Loucy (cell line): Measurements from ENCODE around the gene DEPDC4.

ENCODE experiments used
- H2AFZ ChIP-seq: fragments of 200-600 bp; sonication (generic); 2 replicates; pipeline ENCODE4 v1.6.0; 2016; ENCODE audit warnings: antibody characterized with exemption, mild to moderate bottlenecking, low read length, moderate library complexity
- H3F3A ChIP-seq: fragments of 200-600 bp; 2 replicates; pipeline ENCODE4 v1.6.0; 2016; ENCODE audit warnings: antibody characterized with exemption, low read depth, mild to moderate bottlenecking
- H3K27me3 ChIP-seq: fragments of 200-600 bp; sonication (generic); 2 replicates; pipeline ENCODE4 v1.6.1; 2014; ENCODE audit warnings: low read length, mild to moderate bottlenecking; ENCODE audit not compliant: insufficient read depth, poor library complexity, severe bottlenecking
- H3K36me3 ChIP-seq: fragments of 200-600 bp; sonication (generic); 2 replicates; pipeline ENCODE4 v1.6.1; 2016; ENCODE audit warnings: low read length; ENCODE audit not compliant: insufficient read depth
- H3K4me1 ChIP-seq: fragments of 200-600 bp; sonication (generic); 2 replicates; pipeline ENCODE4 v1.5.1; 2014; ENCODE audit warnings: low read length, mild to moderate bottlenecking; ENCODE audit not compliant: insufficient read depth, poor library complexity, severe bottlenecking
- H3K4me2 ChIP-seq: fragments of 200-600 bp; sonication (generic); 2 replicates; pipeline ENCODE4 v1.6.0; 2014; ENCODE audit warnings: antibody characterized with exemption, low read length, low read depth, mild to moderate bottlenecking; ENCODE audit not compliant: poor library complexity, severe bottlenecking
- H3K4me3 ChIP-seq: fragments of 200-600 bp; sonication (generic); 2 replicates; pipeline ENCODE4 v1.5.1; 2014; ENCODE audit warnings: low read length, mild to moderate bottlenecking, mixed read lengths; ENCODE audit not compliant: poor library complexity, severe bottlenecking
- H3K79me2 ChIP-seq: fragments of 200-600 bp; sonication (generic); 2 replicates; pipeline ENCODE4 v1.6.1; 2014; ENCODE audit warnings: low read length; ENCODE audit not compliant: insufficient read depth
- H3K9ac ChIP-seq: fragments of 200-600 bp; sonication (generic); 2 replicates; pipeline ENCODE4 v1.6.0; 2014; ENCODE audit warnings: mild to moderate bottlenecking, low read depth, low read length, moderate library complexity; ENCODE audit not compliant: poor library complexity, severe bottlenecking
- H3K9me2 ChIP-seq: fragments of 200-600 bp; sonication (generic); replicated peaks from 2 replicates; pipeline ENCODE4 v1.6.1; 2016; ENCODE audit warnings: low read depth, low read length, mixed read lengths
- H3K9me3 ChIP-seq: fragments of 200-600 bp; sonication (generic); 2 replicates; pipeline ENCODE4 v1.6.1; 2014; ENCODE audit warnings: mild to moderate bottlenecking, antibody characterized with exemption, low read length, low read depth; ENCODE audit not compliant: insufficient read depth
- H4K20me1 ChIP-seq: fragments of 200-600 bp; sonication (generic); 2 replicates; pipeline ENCODE4 v1.6.0; 2014; ENCODE audit warnings: antibody characterized with exemption, low read length, mild to moderate bottlenecking; ENCODE audit not compliant: insufficient read depth, poor library complexity, severe bottlenecking
- EZH2phosphoT487 ChIP-seq: fragments of 200-600 bp; IDR thresholded peaks from 2 replicates; pipeline ENCODE4 v1.6.1; 2018; ENCODE audit warnings: antibody characterized with exemption, mild to moderate bottlenecking, moderate library complexity, borderline replicate concordance
- TF ChIP-seq, protein P1 (sequence below): fragments of 200-600 bp; sonication (generic); conservative IDR thresholded peaks from 2 replicates; pipeline ENCODE4 v1.5.1; 2014; ENCODE audit warnings: mild to moderate bottlenecking, antibody characterized with exemption, low read length

Gene DEPDC4

DNA sequence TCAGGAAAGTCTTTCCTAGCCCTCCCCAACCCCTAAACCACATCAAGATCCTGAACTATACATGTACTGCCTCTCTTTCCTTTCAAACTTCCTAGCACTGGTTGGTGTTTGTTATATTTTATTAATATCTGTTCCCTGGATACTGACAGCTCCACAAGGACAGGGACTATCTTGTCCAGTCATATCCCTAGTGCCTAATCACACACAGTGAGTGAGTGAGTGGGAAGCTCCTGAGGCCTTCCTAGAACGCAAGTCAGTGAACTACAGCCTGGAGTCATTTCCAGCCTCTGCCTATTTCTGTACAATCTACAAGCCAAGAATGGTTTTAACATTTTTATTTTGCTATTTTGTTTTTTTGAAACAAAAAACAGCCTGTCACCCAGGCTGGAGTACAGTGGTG is 73.8 kb downstream of the DEPDC4 start:
- H3K9ac ChIP-seq, result no peak overlapping the region
- H3K9me2 ChIP-seq, result no peaks in the 10 kb centered on the region
- H3K9me3 ChIP-seq, result no peaks in the 10 kb centered on the region
- no peak for TF ChIP-seq EZH2phosphoT487
- TF ChIP-seq, protein P1, sequence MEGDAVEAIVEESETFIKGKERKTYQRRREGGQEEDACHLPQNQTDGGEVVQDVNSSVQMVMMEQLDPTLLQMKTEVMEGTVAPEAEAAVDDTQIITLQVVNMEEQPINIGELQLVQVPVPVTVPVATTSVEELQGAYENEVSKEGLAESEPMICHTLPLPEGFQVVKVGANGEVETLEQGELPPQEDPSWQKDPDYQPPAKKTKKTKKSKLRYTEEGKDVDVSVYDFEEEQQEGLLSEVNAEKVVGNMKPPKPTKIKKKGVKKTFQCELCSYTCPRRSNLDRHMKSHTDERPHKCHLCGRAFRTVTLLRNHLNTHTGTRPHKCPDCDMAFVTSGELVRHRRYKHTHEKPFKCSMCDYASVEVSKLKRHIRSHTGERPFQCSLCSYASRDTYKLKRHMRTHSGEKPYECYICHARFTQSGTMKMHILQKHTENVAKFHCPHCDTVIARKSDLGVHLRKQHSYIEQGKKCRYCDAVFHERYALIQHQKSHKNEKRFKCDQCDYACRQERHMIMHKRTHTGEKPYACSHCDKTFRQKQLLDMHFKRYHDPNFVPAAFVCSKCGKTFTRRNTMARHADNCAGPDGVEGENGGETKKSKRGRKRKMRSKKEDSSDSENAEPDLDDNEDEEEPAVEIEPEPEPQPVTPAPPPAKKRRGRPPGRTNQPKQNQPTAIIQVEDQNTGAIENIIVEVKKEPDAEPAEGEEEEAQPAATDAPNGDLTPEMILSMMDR, result no peak
- H3K36me3 ChIP-seq, result no peaks in the 10 kb centered on the region
- H2AFZ ChIP-seq, result no peak overlapping the region
- peaks cover 57% of the 10 kb centered on the region for H3K79me2 ChIP-seq
- H3K27me3 ChIP-seq, result no peaks in the 10 kb centered on the region
- H3K4me3 ChIP-seq, result no peak overlapping the region
- peak overlapping the region; percentile 47 for H3K4me2 ChIP-seq
- H4K20me1 ChIP-seq, result peaks cover 9% of the 10 kb centered on the region
- H3K4me1 ChIP-seq, result peaks cover 41% of the 10 kb centered on the region
- H3F3A ChIP-seq, result no peaks in the 10 kb centered on the region
